Gastroesophageal sphincter (tissue), 3 donors: ENCODE results near the gene C3.

Experiments
- POLR2A ChIP-seq, 2 donors: fragments of 450-650 bp; IDR thresholded peaks; one replicate each; pipeline ENCODE4 v1.6.1; 2017; ENCODE audit warnings: antibody characterized with exemption in 2 of 2, mild to moderate bottlenecking in 2 of 2, moderate library complexity in 1 of 2
- TF ChIP-seq, protein P1 (sequence below), 4 experiments: fragments of 200-600 bp in 2 of 4; fragments of 450-650 bp in 2 of 4; sonication (generic) in 1 of 4; IDR thresholded peaks; one replicate each; pipeline ENCODE4 v1.5.1; 2017 to 2019; ENCODE audit warnings: antibody characterized with exemption in 4 of 4, mild to moderate bottlenecking in 2 of 4, moderate library complexity in 2 of 4

DNA sequence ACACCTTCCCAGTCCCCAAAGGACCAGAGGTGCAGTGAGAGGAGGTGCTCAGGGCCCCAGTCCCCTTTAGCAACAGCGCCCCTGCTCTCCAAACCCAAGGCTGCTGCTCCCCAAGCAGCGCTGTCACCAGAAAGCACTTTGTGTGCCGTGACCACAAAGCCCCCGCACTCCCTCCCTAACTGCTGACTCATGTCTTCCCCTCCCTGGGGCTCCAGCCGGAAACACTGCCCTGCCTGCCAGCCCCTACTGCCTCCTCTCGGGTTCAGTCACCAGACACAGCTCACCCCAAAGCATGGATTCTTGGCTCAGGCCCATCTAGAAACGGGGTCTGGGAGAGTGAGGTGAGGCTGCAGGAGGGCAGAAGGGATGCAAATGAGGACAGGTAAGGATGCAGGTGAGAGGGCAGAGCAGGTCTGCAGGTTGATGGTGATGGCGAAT lies 45.6 kb downstream of the C3 start:
- TF ChIP-seq POLR2A (IDR thresholded peaks at IDR 0.05), result no peak
- TF ChIP-seq, protein P1, sequence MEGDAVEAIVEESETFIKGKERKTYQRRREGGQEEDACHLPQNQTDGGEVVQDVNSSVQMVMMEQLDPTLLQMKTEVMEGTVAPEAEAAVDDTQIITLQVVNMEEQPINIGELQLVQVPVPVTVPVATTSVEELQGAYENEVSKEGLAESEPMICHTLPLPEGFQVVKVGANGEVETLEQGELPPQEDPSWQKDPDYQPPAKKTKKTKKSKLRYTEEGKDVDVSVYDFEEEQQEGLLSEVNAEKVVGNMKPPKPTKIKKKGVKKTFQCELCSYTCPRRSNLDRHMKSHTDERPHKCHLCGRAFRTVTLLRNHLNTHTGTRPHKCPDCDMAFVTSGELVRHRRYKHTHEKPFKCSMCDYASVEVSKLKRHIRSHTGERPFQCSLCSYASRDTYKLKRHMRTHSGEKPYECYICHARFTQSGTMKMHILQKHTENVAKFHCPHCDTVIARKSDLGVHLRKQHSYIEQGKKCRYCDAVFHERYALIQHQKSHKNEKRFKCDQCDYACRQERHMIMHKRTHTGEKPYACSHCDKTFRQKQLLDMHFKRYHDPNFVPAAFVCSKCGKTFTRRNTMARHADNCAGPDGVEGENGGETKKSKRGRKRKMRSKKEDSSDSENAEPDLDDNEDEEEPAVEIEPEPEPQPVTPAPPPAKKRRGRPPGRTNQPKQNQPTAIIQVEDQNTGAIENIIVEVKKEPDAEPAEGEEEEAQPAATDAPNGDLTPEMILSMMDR (IDR thresholded peaks at IDR 0.05), result no peak
